H9 (cell line): ENCODE data around the gene TRIM73. TPM values are rescaled to one million over a fixed set of nuclear protein-coding genes. Genes with fewer than 3 reads are reported as not detected.
A peak's percentile ranks its signal among the peaks of the same experiment; 100 is the strongest.
"Not testable (repeated sequence)": the region's sequence is repeated elsewhere in the genome, so short reads cannot be mapped to it uniquely, and the experiment has no call there.

ENCODE experiments used
- DNase-seq: peaks from one replicate; pipeline ENCODE4 v3.0.0-alpha.2; 2017
- H2AFZ ChIP-seq: one replicate; pipeline ENCODE4 v1.6.1; 2013; ENCODE audit warnings: mild to moderate bottlenecking, low read length, control low read depth, moderate library complexity
- H2AK5ac ChIP-seq: 2 replicates; pipeline ENCODE4 v1.6.1; 2013; ENCODE audit warnings: low read length, control low read depth, mixed read lengths; ENCODE audit not compliant: insufficient read length
- H2BK120ac ChIP-seq: one replicate; pipeline ENCODE4 v1.6.1; 2013; ENCODE audit warnings: low read depth, mild to moderate bottlenecking, low read length, control low read depth, inconsistent platforms; ENCODE audit not compliant: poor library complexity, severe bottlenecking
- H2BK12ac ChIP-seq: 2 replicates; pipeline ENCODE4 v1.6.1; 2013; ENCODE audit warnings: low read length, control low read depth, mixed read lengths, low read depth; ENCODE audit not compliant: insufficient read length
- H2BK15ac ChIP-seq: 2 replicates; pipeline ENCODE4 v1.6.1; 2013; ENCODE audit warnings: low read depth, low read length, control low read depth
- H2BK20ac ChIP-seq: one replicate; pipeline ENCODE4 v1.6.1; 2013; ENCODE audit warnings: low read depth, mild to moderate bottlenecking, low read length, control low read depth, inconsistent platforms; ENCODE audit not compliant: poor library complexity, severe bottlenecking
- H2BK5ac ChIP-seq: 2 replicates; pipeline ENCODE4 v1.6.1; 2013; ENCODE audit warnings: low read length, control low read depth, mixed read lengths; ENCODE audit not compliant: insufficient read length
- H3K14ac ChIP-seq: 2 replicates; pipeline ENCODE4 v1.6.1; 2013; ENCODE audit warnings: low read length, control low read depth; ENCODE audit not compliant: insufficient read depth
- H3K18ac ChIP-seq: 2 replicates; pipeline ENCODE4 v1.6.1; 2013; ENCODE audit warnings: low read depth, mild to moderate bottlenecking, mixed read lengths, low read length, control low read depth; ENCODE audit not compliant: insufficient read length
- H3K23ac ChIP-seq: 2 replicates; pipeline ENCODE4 v1.6.1; 2013; ENCODE audit warnings: low read length, control low read depth, mixed read lengths, low read depth; ENCODE audit not compliant: insufficient read length
- H3K23me2 ChIP-seq: 2 replicates; pipeline ENCODE4 v1.6.1; 2013; ENCODE audit warnings: low read depth, mild to moderate bottlenecking, mixed read lengths, low read length, control low read depth; ENCODE audit not compliant: insufficient read length, poor library complexity, severe bottlenecking
- H3K27ac ChIP-seq: 2 replicates; pipeline ENCODE4 v1.5.1; 2013; ENCODE audit warnings: low read length, control low read depth, mixed read lengths, low read depth; ENCODE audit not compliant: insufficient read length
- H3K27me3 ChIP-seq: 2 replicates; pipeline ENCODE4 v1.6.1; 2013; ENCODE audit warnings: low read length, control low read depth, inconsistent platforms; ENCODE audit not compliant: insufficient read depth
- H3K4ac ChIP-seq: 2 replicates; pipeline ENCODE4 v1.6.1; 2013; ENCODE audit warnings: low read depth, mild to moderate bottlenecking, control low read depth, inconsistent platforms, low read length, moderate library complexity
- H3K4me1 ChIP-seq: 2 replicates; pipeline ENCODE4 v1.6.1; 2013; ENCODE audit warnings: low read length, control low read depth, inconsistent platforms; ENCODE audit not compliant: insufficient read depth
- H3K4me2 ChIP-seq: 2 replicates; pipeline ENCODE4 v1.6.1; 2013; ENCODE audit warnings: low read length, control low read depth, mixed read lengths; ENCODE audit not compliant: insufficient read length, insufficient read depth
- H3K56ac ChIP-seq: 2 replicates; pipeline ENCODE4 v1.6.1; 2013; ENCODE audit warnings: low read depth, mild to moderate bottlenecking, mixed read lengths, low read length, control low read depth; ENCODE audit not compliant: insufficient read length
- H3K79me1 ChIP-seq: 2 replicates; pipeline ENCODE4 v1.6.1; 2013; ENCODE audit warnings: low read depth, mild to moderate bottlenecking, moderate library complexity, low read length, control low read depth, inconsistent platforms; ENCODE audit not compliant: insufficient read depth, poor library complexity, severe bottlenecking
- H3K79me2 ChIP-seq: 2 replicates; pipeline ENCODE4 v1.6.1; 2013; ENCODE audit warnings: low read length, control low read depth, inconsistent platforms; ENCODE audit not compliant: insufficient read depth
- H3K9ac ChIP-seq: 2 replicates; pipeline ENCODE4 v1.6.1; 2013; ENCODE audit warnings: low read length, control low read depth, mixed read lengths; ENCODE audit not compliant: insufficient read length; ENCODE audit errors: extremely low read depth
- H3K9me3 ChIP-seq: one replicate; pipeline ENCODE4 v1.6.1; 2013; ENCODE audit warnings: low read depth, low read length, inconsistent platforms; ENCODE audit not compliant: control insufficient read depth
- H3T11ph ChIP-seq: one replicate; pipeline ENCODE4 v1.6.1; 2013; ENCODE audit warnings: mild to moderate bottlenecking, low read length, control low read depth, inconsistent platforms
- H4K20me1 ChIP-seq: one replicate; pipeline ENCODE4 v1.6.1; 2013; ENCODE audit not compliant: control insufficient read depth, insufficient read length, insufficient read depth
- H4K5ac ChIP-seq: 2 replicates; pipeline ENCODE4 v1.6.1; 2013; ENCODE audit warnings: low read depth, mild to moderate bottlenecking, mixed read lengths, low read length, control low read depth; ENCODE audit not compliant: insufficient read length
- H4K8ac ChIP-seq: replicated peaks from 2 replicates; pipeline ENCODE4 v1.6.1; 2013; ENCODE audit warnings: low read length, control low read depth, mixed read lengths, low read depth; ENCODE audit not compliant: insufficient read length
- H4K91ac ChIP-seq: 2 replicates; pipeline ENCODE4 v1.6.1; 2013; ENCODE audit warnings: low read depth, mild to moderate bottlenecking, moderate library complexity, mixed read lengths, low read length, control low read depth; ENCODE audit not compliant: insufficient read length
- H3K27ac Mint-ChIP-seq, 3 experiments: 2 replicates in 2 of 3; 3 replicates in 1 of 3; pipeline ENCODE4 v1.8.0; 2020 to 2021; ENCODE audit warnings: mixed read lengths in 3 of 3, mild to moderate bottlenecking in 1 of 3, moderate library complexity in 1 of 3
- H3K27me3 Mint-ChIP-seq: 2 replicates; pipeline ENCODE4 v1.8.0; 2021; ENCODE audit warnings: low read depth, mild to moderate bottlenecking, moderate library complexity, mixed read lengths
- H3K36me3 Mint-ChIP-seq, 3 experiments: 2 replicates in 2 of 3; 3 replicates in 1 of 3; pipeline ENCODE4 v1.8.0; 2020 to 2021; ENCODE audit warnings: low read depth in 3 of 3, mixed read lengths in 3 of 3; ENCODE audit not compliant: insufficient read depth in 1 of 3
- H3K4me1 Mint-ChIP-seq, 2 experiments: 2 replicates each; pipeline ENCODE4 v1.8.0; 2020; ENCODE audit warnings: mixed read lengths in 2 of 2
- H3K4me3 Mint-ChIP-seq, 2 experiments: 2 replicates in 1 of 2; 3 replicates in 1 of 2; pipeline ENCODE4 v1.8.0; 2020 to 2021; ENCODE audit warnings: mild to moderate bottlenecking in 2 of 2, mixed read lengths in 2 of 2, moderate library complexity in 1 of 2
- H3K9me3 Mint-ChIP-seq, 2 experiments: 2 replicates in 1 of 2; 3 replicates in 1 of 2; pipeline ENCODE4 v1.8.0; 2020; ENCODE audit warnings: mild to moderate bottlenecking in 2 of 2, mixed read lengths in 2 of 2, moderate library complexity in 1 of 2
- WGBS: extraction: QIAGEN DNeasy Blood & Tissue Kit; methylation state at CpG from one replicate; pipeline ENCODE4 v1.1.7; 2013; ENCODE audit warnings: missing lambda C conversion rate, low lambda C conversion rate, mixed read lengths; ENCODE audit not compliant: insufficient read length; ENCODE audit errors: extremely low coverage; 5-methylcytosine and 5-hydroxymethylcytosine counted together
- total RNA-seq: library from RNA; stranded (reverse); gene quantifications from 2 replicates; pipeline ENCODE4 v1.2.1, GENCODE V29; 2021

TRIM73 gene
- total RNA-seq, 1 experiment from 2014 or later: 2.9 TPM

- H3T11ph ChIP-seq: not testable (repeated sequence)
Observed at GRCh38 chr7:75404663-75405062, 9.2 kb downstream of the TRIM73 start.

GRCh38 chr7:75409880-75410822 lies 14.7 kb downstream of the TRIM73 start:
- H3K4me2 ChIP-seq, H2BK20ac ChIP-seq, DNase-seq, H4K91ac ChIP-seq, H3K4ac ChIP-seq, H3K18ac ChIP-seq, H3T11ph ChIP-seq, H3K27ac ChIP-seq, H4K5ac ChIP-seq, H4K20me1 ChIP-seq, H3K27ac Mint-ChIP-seq, H3K9me3 Mint-ChIP-seq, H3K79me2 ChIP-seq, H3K4me1 ChIP-seq, H3K36me3 Mint-ChIP-seq, H2BK120ac ChIP-seq, H3K9ac ChIP-seq, H4K8ac ChIP-seq, H3K23me2 ChIP-seq, H3K9me3 ChIP-seq, H3K79me1 ChIP-seq, H3K14ac ChIP-seq, H2BK5ac ChIP-seq, H3K23ac ChIP-seq, H2BK15ac ChIP-seq, H3K27me3 Mint-ChIP-seq, H3K56ac ChIP-seq, H3K4me1 Mint-ChIP-seq, H2BK12ac ChIP-seq, H3K27me3 ChIP-seq, H2AK5ac ChIP-seq, H2AFZ ChIP-seq: not testable (repeated sequence)
- H3K4me3 Mint-ChIP-seq: peak overlapping the region; percentile 33 to 75; a peak in 3 of 5 replicates
- no CpG with 5 or more reads among the region's 74 CpGs for WGBS

More at GRCh38 chr7:75404663-75405062, 9.2 kb downstream of the TRIM73 start:
- not testable (repeated sequence) for H4K8ac ChIP-seq, H3K18ac ChIP-seq, H3K27ac Mint-ChIP-seq, H3K23ac ChIP-seq, H3K4me1 Mint-ChIP-seq, H2BK120ac ChIP-seq, DNase-seq, H2BK12ac ChIP-seq, H3K14ac ChIP-seq, H3K9ac ChIP-seq, H2AK5ac ChIP-seq, H2BK20ac ChIP-seq, H3K4me3 Mint-ChIP-seq, H2BK5ac ChIP-seq, H3K56ac ChIP-seq, H3K9me3 Mint-ChIP-seq, H3K79me1 ChIP-seq, H3K27ac ChIP-seq, H4K91ac ChIP-seq, H3K27me3 ChIP-seq, H3K4me2 ChIP-seq, H4K5ac ChIP-seq, H3K4me1 ChIP-seq, H3K9me3 ChIP-seq, H2AFZ ChIP-seq, H3K23me2 ChIP-seq, H3K79me2 ChIP-seq, H3K27me3 Mint-ChIP-seq, H4K20me1 ChIP-seq, H3K4ac ChIP-seq, H2BK15ac ChIP-seq, H3K36me3 Mint-ChIP-seq
- no CpG with 5 or more reads among the region's 18 CpGs for WGBS
